K562 (cell line): ENCODE data around the gene ARHGAP26. TPM values are rescaled to one million over a fixed set of nuclear protein-coding genes. Genes with fewer than 3 reads are reported as not detected.

Source experiments
- ATAC-seq: fragments of 200-7000 bp; cut with Tn5 transposase; 3 replicates; pipeline ENCODE4 v1.9.1; 2020; ENCODE audit warnings: moderate library complexity
- BruUV-seq: library from RNA; stranded (reverse); fragments of 400-500 nt; replicated peaks from 2 replicates; lab custom pipeline; 2021; lab: Mats Ljungman, UMichigan
- CTCF ChIA-PET: fragments of 300-600 bp; formaldehyde crosslinking; extraction: SDS; loops from one replicate; lab custom pipeline; 2021; ENCODE audit warnings: low intra/inter-chr PET ratio; lab: Yijun Ruan, JAX
- POLR2A ChIA-PET: fragments of 300-600, 350-650 bp; sonication (Branson Sonifier 250); formaldehyde crosslinking; extraction: SDS; loops from one replicate; lab custom pipeline; 2021; ENCODE audit warnings: antibody characterized with exemption, inconsistent platforms; lab: Yijun Ruan, JAX
- DNase-seq, 4 experiments: peaks; one replicate each; pipeline versions ENCODE4 v3.0.0 to v3.0.0-alpha.2; 2011 to 2018; ENCODE audit warnings: low spot score in 3 of 4, mixed read lengths in 3 of 4; ENCODE audit errors: extremely low read depth in 1 of 4
- FAIRE-seq: peaks from 2 replicates; lab custom pipeline; 2011; peaks lifted over from hg19 to GRCh38; lab: Jason Lieb, UNC
- H2AFZ ChIP-seq: 2 replicates; pipeline ENCODE4 v1.6.0; 2011; ENCODE audit warnings: low read depth, low read length, control low read depth, inconsistent platforms
- H3K27ac ChIP-seq: fragments of 200-600 bp; 3 replicates; pipeline ENCODE4 v1.8.0; 2011; ENCODE audit warnings: low read depth, mild to moderate bottlenecking, control low read depth, inconsistent platforms, low read length, moderate library complexity, mixed read lengths; ENCODE audit errors: extremely low read depth
- H3K27me3 ChIP-seq, 2 experiments: fragments of 300-600 bp in 1 of 2; 2 replicates in 1 of 2; 3 replicates in 1 of 2; pipeline versions ENCODE4 v1.6.0 to v1.8.0; 2011; ENCODE audit warnings: inconsistent platforms in 2 of 2, low read length in 2 of 2, mild to moderate bottlenecking in 1 of 2, mixed read lengths in 1 of 2, moderate library complexity in 1 of 2; ENCODE audit not compliant: control insufficient read depth in 2 of 2, insufficient read depth in 2 of 2
- H3K36me3 ChIP-seq: fragments of 300-600 bp; 3 replicates; pipeline ENCODE4 v1.8.0; 2011; ENCODE audit warnings: mild to moderate bottlenecking, low read length, inconsistent platforms; ENCODE audit not compliant: control insufficient read depth, insufficient read depth
- H3K4me1 ChIP-seq, 2 experiments: fragments of 200-600 bp in 1 of 2; replicated peaks in 1 of 2; 2 replicates in 1 of 2; 3 replicates in 1 of 2; pipeline versions ENCODE4 v1.5.1 to v1.8.0; 2011; ENCODE audit warnings: inconsistent platforms in 2 of 2, low read length in 2 of 2, mild to moderate bottlenecking in 1 of 2, mixed read lengths in 1 of 2, moderate library complexity in 1 of 2; ENCODE audit not compliant: control insufficient read depth in 2 of 2, insufficient read depth in 2 of 2
- H3K4me2 ChIP-seq: 2 replicates; pipeline ENCODE4 v1.6.1; 2011; ENCODE audit warnings: low read length, control low read depth, inconsistent platforms, mixed read lengths; ENCODE audit not compliant: insufficient read depth
- H3K4me3 ChIP-seq: fragments of 200-600 bp; sonication (generic), shearing (Covaris generic); 2 replicates; pipeline ENCODE4 v1.5.1; 2016; ENCODE audit warnings: control low read depth, inconsistent platforms
- H3K79me2 ChIP-seq: fragments of 200-600 bp; 3 replicates; pipeline ENCODE4 v1.8.0; 2011; ENCODE audit warnings: low read length, inconsistent platforms; ENCODE audit not compliant: control insufficient read depth, insufficient read depth
- H3K9ac ChIP-seq, 2 experiments: 2 replicates each; pipeline versions ENCODE4 v1.6.0 to v1.6.1; 2011; ENCODE audit warnings: low read depth in 2 of 2, low read length in 2 of 2, control low read depth in 1 of 2, inconsistent platforms in 1 of 2, mild to moderate bottlenecking in 1 of 2, mixed read lengths in 1 of 2; ENCODE audit not compliant: insufficient read depth in 1 of 2
- H3K9me1 ChIP-seq: one replicate; pipeline ENCODE4 v1.6.0; 2011; ENCODE audit warnings: inconsistent platforms, mild to moderate bottlenecking, low read length, moderate library complexity; ENCODE audit not compliant: control insufficient read depth, insufficient read depth
- H3K9me3 ChIP-seq: replicated peaks from 2 replicates; pipeline ENCODE4 v1.5.1; 2011; ENCODE audit warnings: low read depth, low read length, inconsistent platforms; ENCODE audit not compliant: control insufficient read depth, insufficient read depth
- H4K20me1 ChIP-seq: replicated peaks from 2 replicates; pipeline ENCODE4 v1.6.1; 2011; ENCODE audit warnings: low read length, inconsistent platforms, mixed read lengths; ENCODE audit not compliant: control insufficient read depth, insufficient read depth
- CBFA2T3 ChIP-seq: fragments of 450-650 bp; IDR thresholded peaks from 2 replicates; pipeline ENCODE4 v1.6.1; 2017
- CBX2 ChIP-seq: fragments of 200-600 bp; sonication (generic); IDR thresholded peaks from one replicate; pipeline ENCODE4 v1.6.1; 2012; ENCODE audit warnings: mild to moderate bottlenecking, low read length, inconsistent platforms; ENCODE audit not compliant: insufficient read depth, poor library complexity, severe bottlenecking
- KLF6 ChIP-seq: fragments of 250-450 bp; sonication (Bioruptor Pico); IDR thresholded peaks from 2 replicates; pipeline ENCODE4 v1.4.0; 2020; ENCODE audit warnings: mild to moderate bottlenecking, moderate library complexity, borderline replicate concordance
- RBM25 ChIP-seq: fragments of 200-400 bp; formaldehyde crosslinking; IDR thresholded peaks from 2 replicates; pipeline ENCODE4 v1.6.1; 2018; ENCODE audit warnings: low read length, low read depth, moderate library complexity; ENCODE audit not compliant: severe bottlenecking
- WGBS: fragments of 100-300 bp; shearing (Covaris generic); methylation state at CpG from one replicate; pipeline ENCODE4 v1.1.6; 2016; ENCODE audit warnings: low coverage, mixed read lengths; ENCODE audit not compliant: insufficient coverage; ENCODE audit errors: missing lambda C conversion rate; 5-methylcytosine and 5-hydroxymethylcytosine counted together
- in situ Hi-C: fragments of 300-500 bp; cut with MboI; formaldehyde crosslinking; loops from 4 replicates; pipeline ENCODE4 v1.15.0; 2018; ENCODE audit warnings: inconsistent platforms, mixed read lengths
- intact Hi-C: fragments of 100-400 bp; cut with micrococcal nuclease; formaldehyde crosslinking; loops from 2 replicates; pipeline ENCODE4 v1.14.2; 2022
- polyA plus RNA-seq, 8 experiments: library from polyadenylated mRNA; depleted of rRNA in 4 of 8; stranded (reverse) in 5 of 8; unstranded in 3 of 8; fragments of >200 nt; fragmentation: Nextera tagmentation in 2 of 8; fragmentation: Illumina TruSeq in 1 of 8; extraction: Ambion mirVana in 2 of 8; extraction: Trizol in 1 of 8; gene quantifications; 2 replicates each; pipeline versions ENCODE4 v1.2.1 to v1.2.3, GENCODE V29; 2011 to 2014; ENCODE audit warnings: inconsistent platforms in 1 of 8, missing spikeins in 1 of 8
- total RNA-seq, 7 experiments: library from RNA; depleted of rRNA in 6 of 7; stranded (reverse); fragments of >200 nt in 6 of 7; fragmentation: Illumina TruSeq in 2 of 7; extraction: Trizol in 2 of 7; gene quantifications; 2 replicates each; pipeline versions ENCODE4 v1.2.1 to v1.2.3, GENCODE V29; 2011 to 2021; ENCODE audit warnings: low replicate concordance in 1 of 7

Gene ARHGAP26
- total and polyA plus RNA-seq, 9 of the 15 experiments (the other 6 are each of a cell fraction or from before 2014, with no cell fraction given) = 0.13 to 1.1 (median 0.55) TPM

- 3% methylated on average over 2 of the region's 2 CpGs for WGBS
- DNase-seq (no peak), FAIRE-seq (no peak), ATAC-seq (no peak)
- no peak overlapping the region for H3K27ac ChIP-seq
- no peak overlapping the region for H3K4me3 ChIP-seq
- no TSS peak for BruUV-seq
- intact Hi-C loops = no loop called here
- no peaks in the 10 kb centered on the region for H3K9me1 ChIP-seq
- no peaks in the 10 kb centered on the region for H4K20me1 ChIP-seq
- peak; percentile 54 for TF ChIP-seq RBM25
- TF ChIP-seq CBX2 = no peak
- in situ Hi-C loops = no loop called here
- no peaks in the 10 kb centered on the region for H3K4me1 ChIP-seq
- peaks cover 4% of the 10 kb centered on the region in 2 experiments; a peak in 2 of 5 replicates for H3K27me3 ChIP-seq
- POLR2A ChIA-PET = no interaction called here
- no peak overlapping the region for H2AFZ ChIP-seq
- no peaks in the 10 kb centered on the region for H3K79me2 ChIP-seq
- H3K9ac ChIP-seq = no peak overlapping the region
- no peaks in the 10 kb centered on the region for H3K36me3 ChIP-seq
- no peak overlapping the region for H3K4me2 ChIP-seq
- CTCF ChIA-PET = interaction anchor here (0.6 kb wide), 2 partner anchors 45 to 121 kb away, joined by 3 to 5 read pairs; partner anchors contain the start of gene ARHGAP26
- no peaks in the 10 kb centered on the region for H3K9me3 ChIP-seq
Observed at GRCh38 chr5:142815469-142815868, 45.3 kb downstream of the ARHGAP26 start.

- 0 out of 5 replicates have a peak, but pooled peaks cover 0 to 4% of the 10 kb centered on the region in 2 experiments for H3K27me3 ChIP-seq
- H4K20me1 ChIP-seq = no peaks in the 10 kb centered on the region
- no peaks in the 10 kb centered on the region for H3K4me1 ChIP-seq
- intact Hi-C loops (no loop called here), in situ Hi-C loops (no loop called here)
- CTCF ChIA-PET = no interaction called here
- H3K9ac ChIP-seq = no peak overlapping the region
- POLR2A ChIA-PET = no interaction called here
- no peak overlapping the region for H3K27ac ChIP-seq
- no TSS peak for BruUV-seq
- H3K4me3 ChIP-seq = no peak overlapping the region
- no peak for DNase-seq
- no peak overlapping the region for H2AFZ ChIP-seq
- H3K36me3 ChIP-seq = no peaks in the 10 kb centered on the region
- no peaks in the 10 kb centered on the region for H3K9me3 ChIP-seq
- WGBS = 0% methylated on average over 6 of the region's 6 CpGs
- no peaks in the 10 kb centered on the region for H3K79me2 ChIP-seq
- TF ChIP-seq KLF6 (CRISPR knock-in tag) (no peak), CBFA2T3 (peak; percentile 10; the same call in 1 of the 2 replicates)
- no peak overlapping the region for H3K4me2 ChIP-seq
- H3K9me1 ChIP-seq = no peaks in the 10 kb centered on the region
- ATAC-seq = no peak
- FAIRE-seq = no peak
Observed at GRCh38 chr5:142816531-142817430, 46.6 kb downstream of the ARHGAP26 start.
